ENCODE data around the gene P3H2. TPM values are rescaled to one million over a fixed set of nuclear protein-coding genes. Genes with fewer than 3 reads are reported as not detected.
A peak's percentile ranks its signal among the peaks of the same experiment; 100 is the strongest.
"Not testable (repeated sequence)": the region's sequence is repeated elsewhere in the genome, so short reads cannot be mapped to it uniquely, and the experiment has no call there.

P3H2 gene, protein sequence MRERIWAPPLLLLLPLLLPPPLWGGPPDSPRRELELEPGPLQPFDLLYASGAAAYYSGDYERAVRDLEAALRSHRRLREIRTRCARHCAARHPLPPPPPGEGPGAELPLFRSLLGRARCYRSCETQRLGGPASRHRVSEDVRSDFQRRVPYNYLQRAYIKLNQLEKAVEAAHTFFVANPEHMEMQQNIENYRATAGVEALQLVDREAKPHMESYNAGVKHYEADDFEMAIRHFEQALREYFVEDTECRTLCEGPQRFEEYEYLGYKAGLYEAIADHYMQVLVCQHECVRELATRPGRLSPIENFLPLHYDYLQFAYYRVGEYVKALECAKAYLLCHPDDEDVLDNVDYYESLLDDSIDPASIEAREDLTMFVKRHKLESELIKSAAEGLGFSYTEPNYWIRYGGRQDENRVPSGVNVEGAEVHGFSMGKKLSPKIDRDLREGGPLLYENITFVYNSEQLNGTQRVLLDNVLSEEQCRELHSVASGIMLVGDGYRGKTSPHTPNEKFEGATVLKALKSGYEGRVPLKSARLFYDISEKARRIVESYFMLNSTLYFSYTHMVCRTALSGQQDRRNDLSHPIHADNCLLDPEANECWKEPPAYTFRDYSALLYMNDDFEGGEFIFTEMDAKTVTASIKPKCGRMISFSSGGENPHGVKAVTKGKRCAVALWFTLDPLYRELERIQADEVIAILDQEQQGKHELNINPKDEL
- total RNA-seq (not detected), total RNA-seq (0.08 to 0.23 reads per million in 2 donors)

DNA sequence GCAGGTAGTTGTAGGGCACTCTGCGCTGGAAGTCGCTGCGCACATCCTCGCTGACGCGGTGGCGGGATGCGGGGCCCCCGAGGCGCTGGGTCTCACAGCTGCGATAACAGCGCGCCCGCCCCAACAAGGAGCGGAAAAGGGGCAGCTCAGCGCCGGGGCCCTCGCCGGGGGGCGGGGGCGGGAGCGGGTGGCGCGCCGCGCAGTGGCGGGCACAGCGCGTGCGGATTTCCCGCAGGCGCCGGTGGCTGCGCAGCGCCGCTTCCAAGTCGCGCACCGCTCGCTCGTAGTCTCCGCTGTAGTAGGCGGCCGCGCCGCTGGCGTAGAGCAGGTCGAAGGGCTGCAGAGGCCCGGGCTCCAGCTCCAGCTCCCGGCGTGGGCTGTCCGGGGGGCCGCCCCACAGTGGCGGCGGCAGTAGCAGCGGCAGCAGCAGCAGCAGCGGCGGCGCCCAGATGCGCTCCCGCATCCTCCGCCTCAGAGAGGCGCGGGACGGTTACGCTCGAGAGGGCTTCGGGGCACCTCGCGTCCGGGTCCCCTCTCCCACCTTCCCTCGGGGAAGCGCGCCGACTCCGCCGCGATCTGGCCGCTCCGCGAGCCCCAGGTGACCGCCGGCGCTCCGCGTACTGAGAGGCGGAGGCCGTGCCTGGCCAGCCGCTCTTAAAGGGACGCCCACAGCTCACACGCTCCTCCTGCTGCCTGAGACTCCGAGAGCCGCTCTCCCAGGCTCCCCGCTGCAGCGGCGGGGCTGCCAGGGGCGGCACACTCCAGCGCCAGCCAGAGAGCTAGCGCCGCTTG, at the start of gene P3H2:
TSS of gene P3H2 (minus strand) at position 629 of the 792 bp plus-strand sequence. CDS start at position 463, 166 bp downstream.
- peak within 1 kb of the TSS; percentile 76 for H3K4me3 Mint-ChIP-seq
- ATAC-seq (no peak), DNase-seq (no peak)

GRCh38 chr3:190169877-190170276, 49.2 kb upstream of the P3H2 start:
- Mint-ChIP-seq H3K27me3 (peaks cover 8% of the 10 kb centered on the region), H3K4me1 (peaks cover 13% of the 10 kb centered on the region), H3K4me3 (peak overlapping the region; percentile 88), H3K36me3 (ENCODE audit: low read depth) (peaks cover 3% of the 10 kb centered on the region), H3K27ac (peak overlapping the region; percentile 92)
- peak; percentile 33 for ATAC-seq
- no peaks in the 10 kb centered on the region for H3K9me3 ChIP-seq (ENCODE audit: control insufficient read depth, low read length, poor library complexity, severe bottlenecking)
- DNase-seq, result no peak

More for the DNA sequence above, at the start of gene P3H2:
- H3K27ac Mint-ChIP-seq, result no peak within 1 kb of the TSS
- no peaks in the 10 kb centered on the region for H3K9me3 ChIP-seq (ENCODE audit: control insufficient read depth, low read length, poor library complexity, severe bottlenecking)
- peaks cover 5% of the 10 kb centered on the region for H3K4me1 Mint-ChIP-seq
- H3K27me3 Mint-ChIP-seq, result peaks cover 79% of the 10 kb centered on the region
- peaks cover 5% of the 10 kb centered on the region for H3K36me3 Mint-ChIP-seq (ENCODE audit: low read depth)

DNA sequence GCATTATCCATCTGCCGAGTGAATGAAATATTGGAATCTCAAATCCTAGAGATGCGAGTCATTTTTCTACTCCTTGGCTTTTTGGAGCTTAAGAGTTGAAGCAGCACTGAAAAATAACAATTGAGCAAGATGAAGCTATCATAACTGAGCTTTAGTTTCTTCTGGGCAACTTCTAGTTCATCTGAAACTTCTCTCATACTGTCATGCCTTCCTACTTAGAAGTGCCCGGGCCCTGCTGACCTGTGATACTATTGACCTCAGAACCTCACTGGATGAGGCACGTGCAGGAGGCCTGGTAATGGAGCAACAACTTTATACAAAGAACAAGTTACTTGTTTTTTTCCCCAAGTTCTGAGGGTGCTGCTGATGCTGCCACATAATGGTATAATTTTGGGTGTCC, 48.5 kb upstream of the P3H2 start:
- DNase-seq (no peak), ATAC-seq (no peak)
- Mint-ChIP-seq H3K36me3 (ENCODE audit: low read depth) (no peaks in the 10 kb centered on the region), H3K4me3 (peak overlapping the region; percentile 88), H3K27ac (peak overlapping the region; percentile 92), H3K27me3 (peaks cover 1% of the 10 kb centered on the region), H3K4me1 (peaks cover 13% of the 10 kb centered on the region)
- no peaks in the 10 kb centered on the region for H3K9me3 ChIP-seq (ENCODE audit: control insufficient read depth, low read length, poor library complexity, severe bottlenecking)

- no peaks in the 10 kb centered on the region for H3K27me3 Mint-ChIP-seq
- no peak for ATAC-seq
- DNase-seq, result no peak
- H3K9me3 ChIP-seq (ENCODE audit: control insufficient read depth, low read length, poor library complexity, severe bottlenecking), result no peaks in the 10 kb centered on the region
- no peak overlapping the region for H3K27ac Mint-ChIP-seq
- no peaks in the 10 kb centered on the region for H3K36me3 Mint-ChIP-seq (ENCODE audit: low read depth)
- peaks cover 13% of the 10 kb centered on the region for H3K4me1 Mint-ChIP-seq
- no peak overlapping the region for H3K4me3 Mint-ChIP-seq
These were observed 47.4 kb upstream of the P3H2 start for GRCh38 chr3:190167936-190168680.

DNA sequence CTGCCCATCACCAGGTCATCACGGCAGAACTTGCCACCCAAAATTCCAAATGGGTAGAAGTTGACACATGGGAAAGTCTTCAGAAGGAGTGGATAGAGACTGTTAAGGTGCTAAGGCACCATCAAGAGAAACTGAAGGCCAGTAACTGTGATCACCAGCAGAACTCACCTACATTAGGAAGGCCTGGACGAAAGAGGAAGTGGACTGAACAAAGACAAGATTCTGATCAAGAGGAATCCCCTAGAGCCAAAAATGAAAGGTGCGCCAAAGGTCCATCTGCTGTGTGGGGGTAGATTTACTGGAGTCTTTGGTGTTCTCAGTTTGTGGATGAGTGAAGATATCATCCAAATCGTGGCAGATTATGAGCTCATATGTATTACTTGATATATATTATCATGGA, 46.3 kb upstream of the P3H2 start:
- no peak overlapping the region for H3K4me3 Mint-ChIP-seq
- no peaks in the 10 kb centered on the region for H3K36me3 Mint-ChIP-seq (ENCODE audit: low read depth)
- no peak overlapping the region for H3K27ac Mint-ChIP-seq
- no peaks in the 10 kb centered on the region for H3K9me3 ChIP-seq (ENCODE audit: control insufficient read depth, low read length, poor library complexity, severe bottlenecking)
- H3K4me1 Mint-ChIP-seq, result peaks cover 12% of the 10 kb centered on the region
- no peak for DNase-seq
- H3K27me3 Mint-ChIP-seq, result no peaks in the 10 kb centered on the region
- no peak for ATAC-seq

GRCh38 chr3:190165253-190165652, 44.6 kb upstream of the P3H2 start:
- H3K36me3 Mint-ChIP-seq (ENCODE audit: low read depth), result no peaks in the 10 kb centered on the region
- no peaks in the 10 kb centered on the region for H3K27me3 Mint-ChIP-seq
- DNase-seq, result no peak
- peaks cover 8% of the 10 kb centered on the region for H3K4me1 Mint-ChIP-seq
- H3K27ac Mint-ChIP-seq, result no peak overlapping the region
- ATAC-seq, result no peak
- no peaks in the 10 kb centered on the region for H3K9me3 ChIP-seq (ENCODE audit: control insufficient read depth, low read length, poor library complexity, severe bottlenecking)
- no peak overlapping the region for H3K4me3 Mint-ChIP-seq

- H3K9me3 ChIP-seq (ENCODE audit: control insufficient read depth, low read length, poor library complexity, severe bottlenecking); H3K27me3 Mint-ChIP-seq; H3K27ac Mint-ChIP-seq; H3K4me3 Mint-ChIP-seq; H3K36me3 Mint-ChIP-seq (ENCODE audit: low read depth); DNase-seq; ATAC-seq; H3K4me1 Mint-ChIP-seq: not testable (repeated sequence)
These were observed 41.3 kb upstream of the P3H2 start for GRCh38 chr3:190162013-190162412.

- no peak for ATAC-seq
- H3K27me3 Mint-ChIP-seq, result peaks cover 6% of the 10 kb centered on the region
These were observed 39.3 kb upstream of the P3H2 start for GRCh38 chr3:190159902-190160435.

DNA sequence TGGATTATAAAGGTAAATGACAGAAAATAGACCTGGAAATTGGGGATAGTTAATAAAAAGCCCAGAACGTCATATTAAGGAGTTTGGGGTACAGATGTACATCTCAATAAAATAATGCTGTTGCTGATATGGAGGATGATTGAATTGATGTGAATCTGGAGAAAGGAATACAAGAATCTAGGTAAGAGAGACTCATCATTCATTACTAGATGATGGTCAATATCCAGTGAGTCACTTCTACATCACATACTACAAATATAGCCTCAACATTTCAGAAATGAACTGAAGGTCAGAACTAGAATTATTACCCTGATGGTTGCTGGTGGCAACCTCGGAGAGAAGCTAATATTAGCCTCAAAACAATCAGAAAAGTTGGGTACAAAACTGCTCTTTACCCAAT, 37.6 kb upstream of the P3H2 start:
- DNase-seq (no peak), ATAC-seq (no peak)
- no peaks in the 10 kb centered on the region for H3K9me3 ChIP-seq (ENCODE audit: control insufficient read depth, low read length, poor library complexity, severe bottlenecking)
- H3K4me1 Mint-ChIP-seq, result no peaks in the 10 kb centered on the region
- H3K27ac Mint-ChIP-seq, result no peak overlapping the region
- no peaks in the 10 kb centered on the region for H3K36me3 Mint-ChIP-seq (ENCODE audit: low read depth)
- peaks cover 11% of the 10 kb centered on the region for H3K27me3 Mint-ChIP-seq
- no peak overlapping the region for H3K4me3 Mint-ChIP-seq

More at GRCh38 chr3:190159902-190160435, 39.3 kb upstream of the P3H2 start:
- Mint-ChIP-seq H3K4me3 (no peak overlapping the region), H3K4me1 (no peaks in the 10 kb centered on the region), H3K36me3 (ENCODE audit: low read depth) (no peaks in the 10 kb centered on the region), H3K27ac (no peak overlapping the region)
- DNase-seq, result no peak
- H3K9me3 ChIP-seq (ENCODE audit: control insufficient read depth, low read length, poor library complexity, severe bottlenecking), result no peaks in the 10 kb centered on the region

DNA sequence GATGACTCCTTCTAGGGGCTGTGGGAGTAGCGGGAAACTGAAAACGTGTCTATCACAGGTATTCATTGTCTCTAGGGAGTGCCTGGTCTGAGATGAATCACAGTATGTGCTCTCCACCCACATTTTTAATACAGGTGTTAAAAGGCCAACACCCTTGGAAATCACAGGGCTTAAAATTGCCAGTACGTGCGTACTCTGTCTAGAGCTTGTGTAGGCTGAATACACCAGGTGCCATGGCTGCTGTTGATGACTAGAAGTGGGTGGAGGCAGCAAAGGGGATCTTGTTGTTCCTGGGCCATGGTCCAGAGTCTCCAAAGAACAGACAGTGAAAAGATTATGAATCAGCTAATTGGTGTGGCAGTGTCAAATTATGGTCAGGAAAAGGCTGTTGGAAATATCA, 35.1 kb upstream of the P3H2 start:
- Mint-ChIP-seq H3K27ac (no peak overlapping the region), H3K4me1 (no peaks in the 10 kb centered on the region), H3K27me3 (peaks cover 11% of the 10 kb centered on the region), H3K4me3 (no peak overlapping the region), H3K36me3 (ENCODE audit: low read depth) (no peaks in the 10 kb centered on the region)
- H3K9me3 ChIP-seq (ENCODE audit: control insufficient read depth, low read length, poor library complexity, severe bottlenecking), result no peaks in the 10 kb centered on the region
- ATAC-seq (no peak), DNase-seq (no peak)

- no peak for DNase-seq
- H3K4me1 Mint-ChIP-seq, result no peaks in the 10 kb centered on the region
- H3K4me3 Mint-ChIP-seq, result no peak overlapping the region
- H3K27ac Mint-ChIP-seq, result no peak overlapping the region
- peaks cover 11% of the 10 kb centered on the region for H3K27me3 Mint-ChIP-seq
- peaks cover 2% of the 10 kb centered on the region for H3K36me3 Mint-ChIP-seq (ENCODE audit: low read depth)
- H3K9me3 ChIP-seq (ENCODE audit: control insufficient read depth, low read length, poor library complexity, severe bottlenecking), result no peaks in the 10 kb centered on the region
- ATAC-seq, result no peak
These were observed 30.0 kb upstream of the P3H2 start for GRCh38 chr3:190150681-190151080.

DNA sequence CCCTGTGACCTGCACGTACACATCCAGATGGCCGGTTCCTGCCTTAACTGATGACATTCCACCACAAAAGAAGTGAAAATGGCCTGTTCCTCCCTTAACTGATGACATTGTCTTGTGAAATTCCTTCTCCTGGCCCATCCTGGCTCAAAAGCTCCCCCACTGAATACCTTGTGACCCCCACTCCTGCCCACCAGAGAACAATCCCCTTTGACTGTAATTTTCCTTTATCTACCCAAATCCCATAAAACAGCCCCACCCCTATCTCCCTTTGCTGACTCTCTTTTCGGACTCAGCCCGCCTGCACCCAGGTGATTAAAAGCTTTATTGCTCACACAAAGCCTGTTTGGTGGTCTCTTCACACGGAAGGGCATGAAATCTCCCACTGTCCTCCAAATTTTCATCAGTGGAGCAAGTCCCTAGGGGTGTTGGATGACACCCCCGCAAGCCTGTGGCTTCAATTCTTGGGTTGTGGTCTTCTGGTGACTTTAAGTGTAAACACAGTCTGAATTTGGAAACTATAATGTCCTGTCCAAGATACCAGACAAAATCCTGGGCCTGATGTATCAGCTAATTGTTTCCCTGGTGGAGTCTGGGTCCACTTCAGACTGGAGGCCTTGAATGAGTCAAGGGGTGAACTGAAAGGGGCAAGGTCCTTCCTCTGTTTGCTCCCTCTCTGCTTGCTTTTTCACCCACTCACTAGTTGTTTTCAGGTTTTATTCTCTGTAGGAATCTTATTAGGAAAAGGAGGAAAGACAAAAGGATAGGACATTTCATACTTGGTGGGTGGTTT, 29.3 kb upstream of the P3H2 start:
- ATAC-seq; DNase-seq; H3K36me3 Mint-ChIP-seq (ENCODE audit: low read depth); H3K27ac Mint-ChIP-seq; H3K9me3 ChIP-seq (ENCODE audit: control insufficient read depth, low read length, poor library complexity, severe bottlenecking); H3K4me3 Mint-ChIP-seq; H3K4me1 Mint-ChIP-seq: not testable (repeated sequence)
- H3K27me3 Mint-ChIP-seq, result peaks cover 12% of the 10 kb centered on the region
